A549 (cell line): ENCODE measurements around the gene ADAM10. TPM values are rescaled to one million over a fixed set of nuclear protein-coding genes. Genes with fewer than 3 reads are reported as not detected.

Experiments
- ATAC-seq, 2 experiments: fragments of 200-7000 bp in 1 of 2; fragments of >200 bp in 1 of 2; cut with Nextera tagmentation in 1 of 2; cut with Tn5 transposase in 1 of 2; 3 replicates each; pipeline versions ENCODE4 v1.8.0 to v1.9.1; 2018 to 2020; ENCODE audit warnings: mild to moderate bottlenecking in 1 of 2, moderate library complexity in 1 of 2
- CTCF ChIA-PET: fragments of 300-600 bp; sonication (Branson Sonifier 250); formaldehyde crosslinking; extraction: SDS; loops from one replicate; lab custom pipeline; 2021; ENCODE audit warnings: antibody characterized with exemption, inconsistent platforms; lab: Yijun Ruan, JAX
- POLR2A ChIA-PET: fragments of 350-600 bp; formaldehyde crosslinking; extraction: SDS; loops from one replicate; lab custom pipeline; 2021; ENCODE audit warnings: antibody characterized with exemption, inconsistent platforms; lab: Yijun Ruan, JAX
- DNase-seq, 2 experiments: peaks; one replicate each; pipeline versions ENCODE4 v3.0.0 to v3.0.0-alpha.2; 2011 to 2016; ENCODE audit warnings: low read depth in 1 of 2, low spot score in 1 of 2
- FAIRE-seq: peaks from 2 replicates; lab custom pipeline; 2011; peaks lifted over from hg19 to GRCh38; lab: Jason Lieb, UNC
- H3K27ac ChIP-seq, 2 experiments: fragments of >200 bp; sonication (Bioruptor Twin); formaldehyde crosslinking; 3 replicates each; pipeline ENCODE4 v1.5.1; 2016 to 2017
- H3K4me1 ChIP-seq: fragments of >200 bp; sonication (Bioruptor Twin); formaldehyde crosslinking; 3 replicates; pipeline ENCODE4 v1.6.1; 2016
- H3K4me2 ChIP-seq: fragments of >200 bp; sonication (Bioruptor Twin); formaldehyde crosslinking; 3 replicates; pipeline ENCODE4 v1.6.1; 2016
- H3K4me3 ChIP-seq: fragments of >200 bp; sonication (Bioruptor Twin); formaldehyde crosslinking; 3 replicates; pipeline ENCODE4 v1.5.1; 2016
- H3K9me3 ChIP-seq: fragments of >200 bp; sonication (Bioruptor Twin); formaldehyde crosslinking; 3 replicates; pipeline ENCODE4 v1.6.1; 2016
- BHLHE40 ChIP-seq: IDR thresholded peaks from 2 replicates; pipeline ENCODE4 v1.6.1; 2012; ENCODE audit warnings: low read depth, low read length, inconsistent platforms
- CBX2 ChIP-seq: fragments of 200-600 bp; sonication (generic); IDR thresholded peaks from 2 replicates; pipeline ENCODE4 v1.6.1; 2016; ENCODE audit warnings: low read depth, mild to moderate bottlenecking, borderline replicate concordance
- CBX8 ChIP-seq: fragments of 200-600 bp; sonication (generic); IDR thresholded peaks from 2 replicates; pipeline ENCODE4 v1.6.1; 2016
- CHD4 ChIP-seq: fragments of 200-600 bp; sonication (generic); IDR thresholded peaks from 2 replicates; pipeline ENCODE4 v1.6.1; 2016; ENCODE audit warnings: antibody characterized with exemption, mild to moderate bottlenecking, borderline replicate concordance
- EHF ChIP-seq: fragments of 250-450 bp; sonication (Bioruptor Pico); IDR thresholded peaks from 2 replicates; pipeline ENCODE4 v1.5.0; 2020; ENCODE audit warnings: mild to moderate bottlenecking
- EP300 ChIP-seq, 2 experiments: fragments of >200 bp; sonication (Bioruptor Twin); formaldehyde crosslinking; IDR thresholded peaks; 2 replicates in 1 of 2; 3 replicates in 1 of 2; pipeline ENCODE4 v1.6.1; 2016 to 2017
- ESRRA ChIP-seq: fragments of 150-350 bp; IDR thresholded peaks from 2 replicates; pipeline ENCODE4 v1.6.1; 2014; ENCODE audit warnings: mild to moderate bottlenecking, low read length, borderline replicate concordance
- FOSB ChIP-seq: fragments of 250-450 bp; sonication (Bioruptor Pico); IDR thresholded peaks from 2 replicates; pipeline ENCODE4 v1.5.0; 2020; ENCODE audit warnings: mild to moderate bottlenecking, moderate library complexity
- FOSL2 ChIP-seq, 2 experiments: fragments of 450-650 bp in 1 of 2; fragments of >200 bp in 1 of 2; sonication (Bioruptor Twin) in 1 of 2; formaldehyde crosslinking; IDR thresholded peaks; 2 replicates each; pipeline versions ENCODE4 v1.5.0 to v1.6.1; 2016 to 2020; ENCODE audit warnings: mild to moderate bottlenecking in 1 of 2, moderate library complexity in 1 of 2
- HES2 ChIP-seq: fragments of >200 bp; sonication (Bioruptor Twin); formaldehyde crosslinking; IDR thresholded peaks from 2 replicates; pipeline ENCODE4 v1.6.1; 2016
- HOXA7 ChIP-seq: fragments of 250-450 bp; sonication (Bioruptor Pico); IDR thresholded peaks from 2 replicates; pipeline ENCODE4 v1.5.0; 2020; ENCODE audit warnings: mild to moderate bottlenecking, moderate library complexity
- HOXB13 ChIP-seq: fragments of 250-450 bp; sonication (Bioruptor Pico); IDR thresholded peaks from 2 replicates; pipeline ENCODE4 v1.5.0; 2020; ENCODE audit warnings: low read depth, mild to moderate bottlenecking, moderate library complexity
- HOXB5 ChIP-seq: fragments of 250-450 bp; sonication (Bioruptor Pico); IDR thresholded peaks from 2 replicates; pipeline ENCODE4 v1.5.0; 2020; ENCODE audit warnings: mild to moderate bottlenecking, moderate library complexity
- JUNB ChIP-seq: fragments of >200 bp; sonication (Bioruptor Twin); formaldehyde crosslinking; IDR thresholded peaks from 2 replicates; pipeline ENCODE4 v1.6.1; 2016
- KDM5A ChIP-seq: fragments of 200-600 bp; sonication (generic); IDR thresholded peaks from 2 replicates; pipeline ENCODE4 v1.6.1; 2016; ENCODE audit warnings: antibody characterized with exemption, mild to moderate bottlenecking
- NFE2L2 ChIP-seq: fragments of 150-350 bp; conservative IDR thresholded peaks from 2 replicates; pipeline ENCODE4 v1.6.1; 2014; ENCODE audit warnings: low read length
- NPAS2 ChIP-seq: fragments of 250-450 bp; sonication (Bioruptor Pico); IDR thresholded peaks from 2 replicates; pipeline ENCODE4 v1.8.0; 2022; ENCODE audit warnings: mild to moderate bottlenecking, moderate library complexity, borderline replicate concordance
- PHF8 ChIP-seq: fragments of 200-600 bp; sonication (generic); IDR thresholded peaks from 2 replicates; pipeline ENCODE4 v1.6.1; 2016; ENCODE audit warnings: low read depth, mild to moderate bottlenecking, antibody characterized with exemption, moderate library complexity, borderline replicate concordance
- POLR2AphosphoS2 ChIP-seq: conservative IDR thresholded peaks from 2 replicates; pipeline ENCODE4 v1.6.1; 2012; ENCODE audit warnings: low read length, improper control_type of control experiment, inconsistent platforms
- RAD21 ChIP-seq, 2 experiments: fragments of >200 bp in 1 of 2; sonication (Bioruptor Twin) in 1 of 2; formaldehyde crosslinking in 1 of 2; IDR thresholded peaks in 1 of 2; conservative IDR thresholded peaks in 1 of 2; 2 replicates in 1 of 2; 3 replicates in 1 of 2; pipeline ENCODE4 v1.6.1; 2012 to 2018; ENCODE audit warnings: inconsistent platforms in 1 of 2
- RARB ChIP-seq: fragments of 250-450 bp; sonication (Bioruptor Pico); IDR thresholded peaks from 2 replicates; pipeline ENCODE4 v1.8.0; 2021; ENCODE audit warnings: mild to moderate bottlenecking, moderate library complexity
- RCOR1 ChIP-seq: fragments of 150-350 bp; IDR thresholded peaks from 2 replicates; pipeline ENCODE4 v1.6.1; 2014; ENCODE audit warnings: antibody characterized with exemption, low read length, low read depth
- RFX5 ChIP-seq: fragments of 450-650 bp; IDR thresholded peaks from 2 replicates; pipeline ENCODE4 v1.7.1; 2014; ENCODE audit warnings: antibody characterized with exemption, mild to moderate bottlenecking, moderate library complexity
- SMC3 ChIP-seq: fragments of >200 bp; sonication (Bioruptor Twin); formaldehyde crosslinking; IDR thresholded peaks from 3 replicates; pipeline ENCODE4 v1.6.1; 2018; ENCODE audit warnings: inconsistent platforms
- TP53 ChIP-seq: fragments of 250-450 bp; sonication (Bioruptor Pico); IDR thresholded peaks from 2 replicates; pipeline ENCODE4 v1.5.0; 2021; ENCODE audit warnings: mild to moderate bottlenecking, moderate library complexity
- ZC3H11A ChIP-seq: fragments of 450-650 bp; IDR thresholded peaks from 2 replicates; pipeline ENCODE4 v1.6.1; 2014; ENCODE audit warnings: antibody characterized with exemption, mild to moderate bottlenecking
- ZFP36 ChIP-seq: fragments of 450-650 bp; IDR thresholded peaks from 2 replicates; pipeline ENCODE4 v1.6.1; 2014; ENCODE audit warnings: borderline replicate concordance; ENCODE audit not compliant: partially characterized antibody
- ZSCAN20 ChIP-seq: fragments of 250-450 bp; sonication (Bioruptor Pico); IDR thresholded peaks from 2 replicates; pipeline ENCODE4 v1.8.0; 2022; ENCODE audit warnings: mild to moderate bottlenecking, moderate library complexity
- WGBS: methylation state at CpG from one replicate; pipeline ENCODE4 v1.1.6; 2017; ENCODE audit errors: missing lambda C conversion rate; 5-methylcytosine and 5-hydroxymethylcytosine counted together
- polyA plus RNA-seq, 4 experiments: library from polyadenylated mRNA; depleted of rRNA in 3 of 4; stranded (reverse); fragments of >200 nt; fragmentation: RNase III in 1 of 4; extraction: RNeasy Plus Mini Kit Qiagen cat#74134 plus additional on column Dnase treatment in 1 of 4; gene quantifications; 2 replicates in 3 of 4; 3 replicates in 1 of 4; pipeline ENCODE4 v1.2.3, GENCODE V29; 2011 to 2017
- TF ChIP-seq, protein P1 (sequence below): fragments of 200-600 bp; sonication (generic); IDR thresholded peaks from 2 replicates; pipeline ENCODE4 v1.6.1; 2016; ENCODE audit warnings: antibody characterized with exemption, mild to moderate bottlenecking, moderate library complexity
- TF ChIP-seq, protein P2 (sequence below): fragments of >200 bp; sonication (Bioruptor Twin); formaldehyde crosslinking; IDR thresholded peaks from 3 replicates; pipeline ENCODE4 v1.6.1; 2016
- TF ChIP-seq, protein P3 (sequence below): fragments of 250-450 bp; sonication (Bioruptor Pico); IDR thresholded peaks from 2 replicates; pipeline ENCODE4 v1.5.0; 2020; ENCODE audit warnings: low read depth, mild to moderate bottlenecking, moderate library complexity

Gene ADAM10
- polyA plus RNA-seq, 2 of the 4 experiments (the other 2 are of a cell fraction): 200 to 210 TPM

DNA sequence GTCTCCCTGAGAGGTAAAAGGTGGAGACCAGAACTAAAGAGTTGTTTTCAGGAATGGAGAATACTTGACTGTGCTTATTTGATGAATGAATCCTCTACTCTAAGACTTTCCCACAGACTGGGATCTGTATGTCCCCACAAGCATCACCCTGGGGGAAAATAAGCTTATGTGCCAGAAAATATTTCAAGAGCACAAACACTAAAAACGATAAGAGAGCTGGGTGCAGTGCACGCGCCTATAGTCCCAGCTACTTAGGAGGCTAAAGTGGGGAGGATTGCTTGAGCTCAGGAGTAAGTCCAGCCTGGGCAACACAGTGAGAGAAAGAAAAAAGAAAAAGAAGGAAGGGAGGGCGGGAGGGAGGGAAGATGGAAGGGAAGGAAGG, 150.7 kb downstream of the ADAM10 start:
- no peak overlapping the region for H3K27ac ChIP-seq
- WGBS: 91% methylated on average over 3 of the region's 4 CpGs
- DNase-seq (no peak), ATAC-seq (no peak; a peak in 1 of 6 replicates), FAIRE-seq (no peak)
- no peak overlapping the region for H3K4me3 ChIP-seq
- CTCF ChIA-PET: interaction anchor here (0.6 to 1.2 kb wide), 2 partner anchors 12 to 717 kb away, joined by 3 to 4 read pairs; no protein-coding TSS in a partner anchor
- H3K9me3 ChIP-seq: no peaks in the 10 kb centered on the region
- POLR2A ChIA-PET: no interaction called here
- no peak for TF ChIP-seq FOSL2 (IDR thresholded peaks at IDR 0.05)
- TF ChIP-seq FOSL2 (CRISPR knock-in tag; IDR thresholded peaks at IDR 0.05): no peak
- no peak for TF ChIP-seq SMC3
- TF ChIP-seq CBX8: no peak
- no peak for TF ChIP-seq FOSB (CRISPR knock-in tag)
- TF ChIP-seq, protein P1, sequence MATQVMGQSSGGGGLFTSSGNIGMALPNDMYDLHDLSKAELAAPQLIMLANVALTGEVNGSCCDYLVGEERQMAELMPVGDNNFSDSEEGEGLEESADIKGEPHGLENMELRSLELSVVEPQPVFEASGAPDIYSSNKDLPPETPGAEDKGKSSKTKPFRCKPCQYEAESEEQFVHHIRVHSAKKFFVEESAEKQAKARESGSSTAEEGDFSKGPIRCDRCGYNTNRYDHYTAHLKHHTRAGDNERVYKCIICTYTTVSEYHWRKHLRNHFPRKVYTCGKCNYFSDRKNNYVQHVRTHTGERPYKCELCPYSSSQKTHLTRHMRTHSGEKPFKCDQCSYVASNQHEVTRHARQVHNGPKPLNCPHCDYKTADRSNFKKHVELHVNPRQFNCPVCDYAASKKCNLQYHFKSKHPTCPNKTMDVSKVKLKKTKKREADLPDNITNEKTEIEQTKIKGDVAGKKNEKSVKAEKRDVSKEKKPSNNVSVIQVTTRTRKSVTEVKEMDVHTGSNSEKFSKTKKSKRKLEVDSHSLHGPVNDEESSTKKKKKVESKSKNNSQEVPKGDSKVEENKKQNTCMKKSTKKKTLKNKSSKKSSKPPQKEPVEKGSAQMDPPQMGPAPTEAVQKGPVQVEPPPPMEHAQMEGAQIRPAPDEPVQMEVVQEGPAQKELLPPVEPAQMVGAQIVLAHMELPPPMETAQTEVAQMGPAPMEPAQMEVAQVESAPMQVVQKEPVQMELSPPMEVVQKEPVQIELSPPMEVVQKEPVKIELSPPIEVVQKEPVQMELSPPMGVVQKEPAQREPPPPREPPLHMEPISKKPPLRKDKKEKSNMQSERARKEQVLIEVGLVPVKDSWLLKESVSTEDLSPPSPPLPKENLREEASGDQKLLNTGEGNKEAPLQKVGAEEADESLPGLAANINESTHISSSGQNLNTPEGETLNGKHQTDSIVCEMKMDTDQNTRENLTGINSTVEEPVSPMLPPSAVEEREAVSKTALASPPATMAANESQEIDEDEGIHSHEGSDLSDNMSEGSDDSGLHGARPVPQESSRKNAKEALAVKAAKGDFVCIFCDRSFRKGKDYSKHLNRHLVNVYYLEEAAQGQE: no peak
- TF ChIP-seq, protein P2, sequence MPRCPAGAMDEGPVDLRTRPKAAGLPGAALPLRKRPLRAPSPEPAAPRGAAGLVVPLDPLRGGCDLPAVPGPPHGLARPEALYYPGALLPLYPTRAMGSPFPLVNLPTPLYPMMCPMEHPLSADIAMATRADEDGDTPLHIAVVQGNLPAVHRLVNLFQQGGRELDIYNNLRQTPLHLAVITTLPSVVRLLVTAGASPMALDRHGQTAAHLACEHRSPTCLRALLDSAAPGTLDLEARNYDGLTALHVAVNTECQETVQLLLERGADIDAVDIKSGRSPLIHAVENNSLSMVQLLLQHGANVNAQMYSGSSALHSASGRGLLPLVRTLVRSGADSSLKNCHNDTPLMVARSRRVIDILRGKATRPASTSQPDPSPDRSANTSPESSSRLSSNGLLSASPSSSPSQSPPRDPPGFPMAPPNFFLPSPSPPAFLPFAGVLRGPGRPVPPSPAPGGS: no peak
- TF ChIP-seq PHF8: no peak
- TF ChIP-seq TP53: no peak
- TF ChIP-seq CHD4: no peak
- no peak for TF ChIP-seq NFE2L2
- no peak for TF ChIP-seq ESRRA
- TF ChIP-seq NPAS2 (CRISPR knock-in tag): no peak
- no peak for TF ChIP-seq HOXB5 (CRISPR knock-in tag)
- TF ChIP-seq BHLHE40: no peak
- TF ChIP-seq RCOR1: no peak
- TF ChIP-seq EP300 (IDR thresholded peaks at IDR 0.05): no peak
- no peak for TF ChIP-seq HES2
- H3K4me2 ChIP-seq: no peak overlapping the region
- peaks cover 12% of the 10 kb centered on the region; the same call in 2 of the 3 replicates for H3K4me1 ChIP-seq

GRCh38 chr15:58597943-58598828, 151.3 kb downstream of the ADAM10 start:
- no peak overlapping the region for H3K4me3 ChIP-seq
- ATAC-seq (0 out of 6 replicates have a peak, but pooled peaks of 1 of the 2 experiments have one; percentile 19), DNase-seq (no peak), FAIRE-seq (peak; percentile 74)
- WGBS: 92% methylated on average over 4 of the region's 4 CpGs
- peaks cover 12% of the 10 kb centered on the region; the same call in 2 of the 3 replicates for H3K4me1 ChIP-seq
- CTCF ChIA-PET: interaction anchor here (1.2 kb wide), 1 partner anchor 12 kb away, joined by 3 read pairs; no protein-coding TSS in a partner anchor
- H3K4me2 ChIP-seq: no peak overlapping the region
- POLR2A ChIA-PET: no interaction called here
- TF ChIP-seq HOXA7 (CRISPR knock-in tag) (no peak), HOXB13 (CRISPR knock-in tag) (no peak), ESRRA (no peak), RARB (no peak), ZSCAN20 (CRISPR knock-in tag) (no peak), NPAS2 (CRISPR knock-in tag) (no peak), JUNB (no peak), SMC3 (no peak), POLR2AphosphoS2 (no peak), CHD4 (no peak), RFX5 (no peak), RAD21 (conservative IDR thresholded peaks at IDR 0.05 in 1 of 2, IDR thresholded peaks at IDR 0.05 in 1 of 2) (no peak), CBX2 (no peak), KDM5A (no peak), ZFP36 (no peak), ZC3H11A (no peak), EHF (no peak)
- TF ChIP-seq, protein P3, sequence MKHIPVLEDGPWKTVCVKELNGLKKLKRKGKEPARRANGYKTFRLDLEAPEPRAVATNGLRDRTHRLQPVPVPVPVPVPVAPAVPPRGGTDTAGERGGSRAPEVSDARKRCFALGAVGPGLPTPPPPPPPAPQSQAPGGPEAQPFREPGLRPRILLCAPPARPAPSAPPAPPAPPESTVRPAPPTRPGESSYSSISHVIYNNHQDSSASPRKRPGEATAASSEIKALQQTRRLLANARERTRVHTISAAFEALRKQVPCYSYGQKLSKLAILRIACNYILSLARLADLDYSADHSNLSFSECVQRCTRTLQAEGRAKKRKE (CRISPR knock-in tag): no peak
- no peak overlapping the region for H3K27ac ChIP-seq
- H3K9me3 ChIP-seq: no peaks in the 10 kb centered on the region
